AG09319 (cell line): ENCODE results near the gene ZNF778.

Source experiments
- DNase-seq: peaks from one replicate; pipeline ENCODE4 v3.0.0-alpha.2; 2010; ENCODE audit warnings: low read depth; ENCODE audit errors: extremely low read depth
- TF ChIP-seq, protein P1 (sequence below): IDR thresholded peaks from 2 replicates; pipeline ENCODE4 v1.5.1; 2011; ENCODE audit warnings: low read depth, mild to moderate bottlenecking, inconsistent platforms, low read length, moderate library complexity

The ZNF778 gene

GRCh38 chr16:89176717-89177116 lies 40.8 kb upstream of the ZNF778 start:
- TF ChIP-seq, protein P1, sequence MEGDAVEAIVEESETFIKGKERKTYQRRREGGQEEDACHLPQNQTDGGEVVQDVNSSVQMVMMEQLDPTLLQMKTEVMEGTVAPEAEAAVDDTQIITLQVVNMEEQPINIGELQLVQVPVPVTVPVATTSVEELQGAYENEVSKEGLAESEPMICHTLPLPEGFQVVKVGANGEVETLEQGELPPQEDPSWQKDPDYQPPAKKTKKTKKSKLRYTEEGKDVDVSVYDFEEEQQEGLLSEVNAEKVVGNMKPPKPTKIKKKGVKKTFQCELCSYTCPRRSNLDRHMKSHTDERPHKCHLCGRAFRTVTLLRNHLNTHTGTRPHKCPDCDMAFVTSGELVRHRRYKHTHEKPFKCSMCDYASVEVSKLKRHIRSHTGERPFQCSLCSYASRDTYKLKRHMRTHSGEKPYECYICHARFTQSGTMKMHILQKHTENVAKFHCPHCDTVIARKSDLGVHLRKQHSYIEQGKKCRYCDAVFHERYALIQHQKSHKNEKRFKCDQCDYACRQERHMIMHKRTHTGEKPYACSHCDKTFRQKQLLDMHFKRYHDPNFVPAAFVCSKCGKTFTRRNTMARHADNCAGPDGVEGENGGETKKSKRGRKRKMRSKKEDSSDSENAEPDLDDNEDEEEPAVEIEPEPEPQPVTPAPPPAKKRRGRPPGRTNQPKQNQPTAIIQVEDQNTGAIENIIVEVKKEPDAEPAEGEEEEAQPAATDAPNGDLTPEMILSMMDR: no peak
- DNase-seq: no peak

- TF ChIP-seq, protein P1: no peak
Measured at GRCh38 chr16:89177501-89177900, 40.0 kb upstream of the ZNF778 start.

DNA sequence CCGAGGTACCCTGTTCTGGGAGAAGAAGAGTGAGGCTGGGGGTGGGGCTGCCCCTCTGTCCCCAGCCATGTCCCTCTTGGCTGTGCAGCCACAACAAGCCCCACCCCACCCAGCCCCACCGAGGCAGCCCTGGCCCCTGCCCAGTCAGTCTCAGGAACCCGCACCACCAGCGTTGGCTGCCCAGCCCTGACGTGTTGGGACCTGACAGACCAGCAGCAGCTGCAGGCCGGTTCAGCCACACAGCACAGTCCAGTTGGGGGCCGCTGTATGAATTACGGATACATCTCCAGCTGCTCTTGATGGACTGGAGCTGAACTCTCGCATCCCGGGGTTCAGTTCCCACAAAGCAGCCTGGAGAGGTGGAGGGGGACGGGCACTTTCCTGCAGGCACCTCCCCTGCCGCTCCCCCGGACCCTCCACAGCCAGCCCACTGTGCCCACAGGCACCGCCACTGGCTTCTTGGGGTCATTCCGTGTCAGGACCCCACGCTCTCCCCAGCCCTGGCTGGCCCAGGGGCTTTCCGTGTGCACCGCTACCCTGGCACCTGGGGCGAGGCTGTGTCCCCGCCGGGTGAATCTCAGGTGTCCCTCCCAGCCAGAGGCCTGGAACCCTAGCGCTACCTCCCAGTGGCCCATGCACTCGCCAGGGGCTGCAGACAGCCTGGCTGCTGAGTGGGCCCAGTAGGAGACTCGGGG lies 38.9 kb upstream of the ZNF778 start:
- DNase-seq: no peak

More at GRCh38 chr16:89177501-89177900, 40.0 kb upstream of the ZNF778 start:
- no peak for DNase-seq

DNA sequence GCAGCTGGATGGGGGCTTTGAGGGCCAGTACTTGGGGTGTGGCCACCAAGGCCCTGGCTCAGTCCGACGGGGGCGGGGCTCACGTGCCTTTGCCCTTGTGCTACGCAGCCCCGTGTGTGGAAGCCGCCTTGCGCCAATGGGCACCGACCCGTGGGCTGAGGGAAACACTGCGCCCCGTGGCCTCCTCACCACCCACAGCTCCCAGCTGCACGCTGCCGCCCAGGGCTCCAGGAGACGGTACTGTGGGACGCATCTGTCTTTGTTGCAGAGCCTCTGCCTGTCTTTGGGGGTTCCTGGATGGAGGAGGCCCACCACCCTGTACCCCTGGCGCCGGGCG lies 38.4 kb upstream of the ZNF778 start:
- no peak for DNase-seq
- TF ChIP-seq, protein P1: no peak

More for the DNA sequence above, 38.9 kb upstream of the ZNF778 start:
- TF ChIP-seq, protein P1: no peak

- TF ChIP-seq, protein P1: no peak
- DNase-seq: no peak
Measured at GRCh38 chr16:89179656-89180315, 37.7 kb upstream of the ZNF778 start.

GRCh38 chr16:89183463-89183862 lies 34.0 kb upstream of the ZNF778 start:
- no peak for DNase-seq
- TF ChIP-seq, protein P1: no peak

DNA sequence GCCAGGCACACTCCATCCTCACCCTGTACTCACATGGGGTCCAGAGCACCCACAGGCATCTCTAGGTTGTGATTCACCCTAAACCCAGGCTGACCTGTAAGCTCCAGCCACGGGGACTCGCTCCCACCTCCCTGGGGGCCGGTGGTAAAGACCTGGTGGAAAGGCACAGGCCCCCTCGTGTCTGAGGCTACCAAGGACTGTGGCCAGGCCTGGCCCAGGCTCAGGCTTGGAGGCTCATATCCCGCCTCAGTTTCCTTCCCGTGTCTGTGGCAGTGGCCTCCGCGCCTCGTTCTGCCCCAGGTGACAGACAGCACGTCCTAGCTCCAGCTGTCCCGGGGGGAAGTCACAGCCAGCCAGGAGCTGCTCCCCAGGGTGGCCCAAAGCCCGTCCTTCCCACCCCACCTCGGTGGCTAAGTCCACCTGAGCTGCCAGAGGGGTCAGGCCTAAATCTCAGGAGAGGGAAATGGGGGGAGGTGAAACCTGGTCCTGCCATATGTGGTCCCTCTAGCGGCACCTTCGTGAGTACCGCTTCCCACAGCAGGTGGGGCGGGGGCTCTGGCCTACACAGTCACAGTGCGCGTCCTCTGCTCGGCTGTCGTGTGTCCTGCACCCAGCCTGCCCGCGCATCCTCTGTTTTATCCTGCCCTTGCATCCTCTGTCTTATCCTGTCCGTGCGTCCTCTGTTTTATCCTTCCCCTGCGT lies 33.4 kb upstream of the ZNF778 start:
- TF ChIP-seq, protein P1: no peak
- DNase-seq: no peak
